Measurements from ENCODE around the gene BMPER.

DNA sequence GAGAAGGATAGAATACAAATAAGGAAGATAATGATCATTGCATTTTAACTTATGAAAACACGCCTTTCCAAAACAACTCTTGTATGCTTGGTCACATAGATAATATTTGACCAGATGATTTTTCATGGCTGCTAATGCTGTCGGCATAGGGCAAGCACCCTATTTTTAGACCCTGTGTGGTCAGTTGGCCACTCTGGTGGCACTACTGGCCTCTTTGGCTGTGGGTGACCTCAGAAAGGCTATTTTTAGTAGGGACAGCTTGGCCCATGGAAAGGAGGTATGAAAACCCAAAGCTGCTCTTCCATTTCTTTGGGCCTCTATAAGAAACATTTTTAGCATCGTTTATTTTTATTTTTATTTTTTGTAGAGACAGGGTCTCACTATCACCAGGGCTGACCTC lies 12.3 kb downstream of the BMPER start:
- TF ChIP-seq ZNF623 (tag by site-specific recombination; IDR thresholded peaks at IDR 0.05) (no peak), CTCF (tag by site-specific recombination; IDR thresholded peaks at IDR 0.05) (no peak), GLI4 (tag by site-specific recombination; IDR thresholded peaks at IDR 0.05) (no peak), ZNF169 (tag by site-specific recombination; IDR thresholded peaks at IDR 0.05) (no peak), ZIC2 (tag by site-specific recombination; IDR thresholded peaks at IDR 0.05) (no peak), ZNF280D (tag by site-specific recombination; IDR thresholded peaks at IDR 0.05) (no peak), SETDB1 (IDR thresholded peaks at IDR 0.05; ENCODE audit: insufficient read length, low read length) (no peak), ZNF561 (tag by site-specific recombination; IDR thresholded peaks at IDR 0.05; ENCODE audit: borderline replicate concordance) (no peak), ZBTB48 (tag by site-specific recombination; IDR thresholded peaks at IDR 0.05) (no peak), ZNF654 (tag by site-specific recombination; IDR thresholded peaks at IDR 0.05; ENCODE audit: low read depth) (no peak), KLF16 (tag by site-specific recombination; IDR thresholded peaks at IDR 0.05) (no peak)
- TF ChIP-seq, protein P1, sequence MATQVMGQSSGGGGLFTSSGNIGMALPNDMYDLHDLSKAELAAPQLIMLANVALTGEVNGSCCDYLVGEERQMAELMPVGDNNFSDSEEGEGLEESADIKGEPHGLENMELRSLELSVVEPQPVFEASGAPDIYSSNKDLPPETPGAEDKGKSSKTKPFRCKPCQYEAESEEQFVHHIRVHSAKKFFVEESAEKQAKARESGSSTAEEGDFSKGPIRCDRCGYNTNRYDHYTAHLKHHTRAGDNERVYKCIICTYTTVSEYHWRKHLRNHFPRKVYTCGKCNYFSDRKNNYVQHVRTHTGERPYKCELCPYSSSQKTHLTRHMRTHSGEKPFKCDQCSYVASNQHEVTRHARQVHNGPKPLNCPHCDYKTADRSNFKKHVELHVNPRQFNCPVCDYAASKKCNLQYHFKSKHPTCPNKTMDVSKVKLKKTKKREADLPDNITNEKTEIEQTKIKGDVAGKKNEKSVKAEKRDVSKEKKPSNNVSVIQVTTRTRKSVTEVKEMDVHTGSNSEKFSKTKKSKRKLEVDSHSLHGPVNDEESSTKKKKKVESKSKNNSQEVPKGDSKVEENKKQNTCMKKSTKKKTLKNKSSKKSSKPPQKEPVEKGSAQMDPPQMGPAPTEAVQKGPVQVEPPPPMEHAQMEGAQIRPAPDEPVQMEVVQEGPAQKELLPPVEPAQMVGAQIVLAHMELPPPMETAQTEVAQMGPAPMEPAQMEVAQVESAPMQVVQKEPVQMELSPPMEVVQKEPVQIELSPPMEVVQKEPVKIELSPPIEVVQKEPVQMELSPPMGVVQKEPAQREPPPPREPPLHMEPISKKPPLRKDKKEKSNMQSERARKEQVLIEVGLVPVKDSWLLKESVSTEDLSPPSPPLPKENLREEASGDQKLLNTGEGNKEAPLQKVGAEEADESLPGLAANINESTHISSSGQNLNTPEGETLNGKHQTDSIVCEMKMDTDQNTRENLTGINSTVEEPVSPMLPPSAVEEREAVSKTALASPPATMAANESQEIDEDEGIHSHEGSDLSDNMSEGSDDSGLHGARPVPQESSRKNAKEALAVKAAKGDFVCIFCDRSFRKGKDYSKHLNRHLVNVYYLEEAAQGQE (tag by site-specific recombination; IDR thresholded peaks at IDR 0.05): no peak
